GM18951 (cell line): ENCODE data around the gene PRKAR2B.
"Not testable (repeated sequence)": the region's sequence is repeated elsewhere in the genome, so short reads cannot be mapped to it uniquely, and the experiment has no call there.

Source experiments
- POLR2A ChIP-seq: IDR thresholded peaks from 4 replicates; pipeline ENCODE4 v1.6.1; 2011; ENCODE audit warnings: mild to moderate bottlenecking; ENCODE audit not compliant: insufficient read length, insufficient read depth; ENCODE audit errors: extremely low read depth
- in situ Hi-C: fragments of 300-500 bp; cut with MboI; formaldehyde crosslinking; loops from one replicate; pipeline ENCODE4 v1.12.0; 2022; ENCODE audit warnings: low sequenced_read_pairs, mixed read lengths, inconsistent platforms; ENCODE audit not compliant: unreplicated experiment

PRKAR2B gene

DNA sequence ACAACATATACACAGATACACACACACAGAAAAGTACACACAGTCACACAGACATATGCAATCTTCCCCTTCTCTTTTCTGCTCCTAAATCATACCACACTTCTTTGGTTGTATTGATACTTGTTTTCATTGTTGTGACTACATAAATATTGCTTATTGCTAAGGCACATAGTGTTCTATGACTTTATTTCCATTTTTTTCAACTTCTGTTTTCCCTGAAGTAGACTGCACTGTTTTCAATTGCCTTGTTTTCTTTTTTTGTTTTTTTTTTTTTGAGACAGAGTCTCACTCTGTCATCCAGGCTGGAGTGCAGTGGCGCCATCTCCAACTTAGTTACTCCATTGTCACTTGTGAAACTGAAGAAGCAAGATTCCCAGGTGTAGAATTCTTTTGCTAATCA is 10.0 kb upstream of the PRKAR2B start:
- no peak for TF ChIP-seq POLR2A
- in situ Hi-C loops, result no loop called here

DNA sequence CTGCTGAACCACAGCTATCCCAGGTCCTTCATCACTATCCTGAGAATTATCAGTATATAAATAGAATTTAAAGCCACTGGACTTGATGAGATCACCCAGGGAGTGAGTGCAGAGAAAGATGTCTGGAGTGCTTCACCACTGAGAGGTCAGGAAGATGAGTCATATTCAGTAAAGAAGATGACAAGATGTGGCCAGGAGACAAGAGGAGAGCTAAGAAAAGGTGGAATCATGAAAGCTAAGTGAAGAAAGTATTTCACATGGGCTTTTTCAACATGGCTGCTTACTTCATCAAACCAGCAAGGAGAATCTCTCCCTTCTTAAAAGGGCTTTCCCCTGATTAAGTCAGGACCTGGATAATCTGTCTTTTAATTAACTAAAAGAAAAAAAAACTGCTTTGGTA is 9.1 kb upstream of the PRKAR2B start:
- TF ChIP-seq POLR2A, result no peak
- in situ Hi-C loops, result no loop called here

DNA sequence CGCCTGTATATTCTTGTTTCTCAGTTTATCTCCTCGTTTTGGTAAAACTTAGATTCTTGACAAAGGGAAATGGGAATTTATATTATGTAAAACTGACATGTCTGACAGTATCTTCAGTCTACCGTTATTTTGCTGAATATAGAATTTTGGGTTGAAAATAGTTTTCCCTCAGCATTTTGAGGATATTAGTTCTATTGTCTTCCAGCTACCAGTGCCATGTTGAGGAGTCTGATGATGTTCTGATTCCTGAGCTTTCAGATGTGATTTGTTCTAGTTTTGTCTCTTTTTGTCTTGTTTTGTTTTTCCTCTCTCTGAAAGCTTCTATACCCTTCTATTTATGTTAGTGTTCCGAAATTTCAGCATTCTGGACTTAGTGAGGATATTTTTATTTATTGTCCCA is 8.0 kb upstream of the PRKAR2B start:
- no peak for TF ChIP-seq POLR2A
- in situ Hi-C loops, result no loop called here

DNA sequence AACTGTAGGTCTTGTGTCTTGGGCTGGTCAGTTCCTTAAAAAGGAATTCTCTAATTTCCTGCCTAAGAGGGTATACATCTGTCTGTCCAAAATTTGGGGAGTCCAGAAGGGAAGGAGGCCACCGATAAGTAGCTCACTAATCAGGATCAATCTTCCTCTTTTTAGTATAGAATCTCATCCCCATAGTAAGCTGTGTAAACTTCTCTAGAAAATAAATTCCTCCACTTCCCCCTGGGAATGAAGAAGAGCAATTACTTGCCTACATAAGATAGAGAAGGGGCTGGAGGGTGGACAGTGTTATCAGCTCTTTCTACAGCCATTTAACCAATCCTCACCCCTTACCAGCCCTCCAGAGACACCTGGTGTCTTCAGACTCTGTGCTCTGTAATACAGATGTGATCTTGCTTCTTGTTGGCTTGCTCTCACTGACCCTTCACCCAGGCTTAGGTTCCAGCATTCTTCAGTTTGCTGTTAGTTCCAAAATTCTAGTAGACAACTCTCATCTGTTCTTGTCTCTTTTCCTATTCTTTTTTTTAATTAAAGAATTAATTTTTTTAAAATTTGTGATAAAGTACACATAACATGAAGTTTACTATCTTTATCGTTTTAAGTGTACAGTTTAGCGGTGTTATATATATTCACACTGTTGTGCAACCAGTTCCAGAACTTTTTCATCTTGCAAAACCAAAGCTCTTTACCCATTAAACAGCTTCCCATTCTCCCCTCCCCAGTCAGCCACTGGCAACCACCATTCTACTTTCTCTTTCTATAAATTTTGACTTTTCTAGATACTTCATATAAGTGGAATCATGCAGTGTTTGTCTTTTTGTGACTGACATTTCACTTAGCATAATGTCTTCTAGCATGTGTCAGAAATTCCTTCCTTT is 6.5 kb upstream of the PRKAR2B start:
- no peak for TF ChIP-seq POLR2A

GRCh38 chr7:107039199-107039900 is 5.2 kb upstream of the PRKAR2B start:
- in situ Hi-C loops, result no loop called here
- no peak for TF ChIP-seq POLR2A

More for the DNA sequence above, 6.5 kb upstream of the PRKAR2B start:
- in situ Hi-C loops, result no loop called here

DNA sequence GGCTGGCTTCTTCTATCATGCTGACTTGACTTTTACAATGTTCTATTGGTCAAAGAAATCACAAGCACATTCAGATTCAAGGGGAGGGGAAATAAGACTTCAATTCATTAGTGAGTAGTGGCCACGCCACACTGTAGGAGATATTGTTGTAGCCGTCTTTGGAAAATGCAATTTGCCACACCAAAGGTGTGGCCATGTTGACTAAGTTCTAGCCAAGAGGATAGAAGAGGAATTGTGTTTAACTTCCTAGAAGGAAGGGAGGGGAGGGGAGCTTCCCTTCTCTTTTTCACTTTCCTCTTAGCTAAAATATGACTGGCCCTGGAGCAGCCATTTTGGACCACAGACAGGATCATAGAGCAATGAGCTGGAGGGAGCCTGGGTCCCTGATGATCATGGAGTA is 3.4 kb upstream of the PRKAR2B start:
- in situ Hi-C loops, result no loop called here
- TF ChIP-seq POLR2A, result no peak

GRCh38 chr7:107041764-107042163 is 2.7 kb upstream of the PRKAR2B start:
- in situ Hi-C loops, result not testable (repeated sequence)

GRCh38 chr7:107042326-107042910 is 2.1 kb upstream of the PRKAR2B start:
- in situ Hi-C loops, result not testable (repeated sequence)

GRCh38 chr7:107043491-107043890 is 1.0 kb upstream of the PRKAR2B start:
- in situ Hi-C loops, result no loop called here
- no peak for TF ChIP-seq POLR2A

- TF ChIP-seq POLR2A, result no peak
- in situ Hi-C loops, result no loop called here
Observed at GRCh38 chr7:107043921-107044346, 571 bp upstream of the PRKAR2B start.

DNA sequence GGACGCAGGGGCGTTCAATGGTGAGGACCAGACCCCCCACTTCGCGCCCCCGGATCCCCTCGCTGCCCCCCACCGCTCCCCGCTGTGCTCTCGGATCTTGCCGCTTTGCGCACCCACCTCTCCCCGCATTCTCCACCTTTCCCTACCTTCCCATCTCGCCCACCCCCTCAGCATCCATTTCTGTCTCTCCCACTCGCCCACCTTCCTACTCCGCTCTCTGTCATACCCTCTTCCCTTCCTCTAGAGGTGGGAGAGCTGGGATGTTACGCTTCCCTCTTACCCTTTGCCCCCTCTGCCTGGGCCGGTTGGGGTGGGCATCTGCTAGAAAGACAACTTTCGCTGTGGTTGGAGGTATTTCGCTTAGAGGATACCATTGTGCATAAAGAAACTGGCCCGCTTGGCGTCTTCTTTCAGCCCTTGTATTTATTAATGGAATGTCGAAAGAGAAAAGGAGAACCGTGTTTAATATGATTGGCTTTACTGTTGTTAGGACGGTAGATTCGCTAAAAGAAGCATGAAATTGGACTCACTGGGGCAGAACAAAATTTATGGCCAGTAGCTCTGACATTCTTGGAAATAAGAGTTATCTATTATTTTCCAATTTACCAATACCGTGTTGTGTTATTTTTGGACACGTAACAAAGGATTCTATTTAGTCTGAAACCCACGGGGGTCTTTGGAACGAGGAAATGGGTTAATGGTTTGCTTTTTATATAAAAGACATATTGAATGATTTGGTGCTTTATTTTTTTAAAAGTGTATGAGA is 873 bp downstream of the PRKAR2B start:
- no peak for TF ChIP-seq POLR2A
- in situ Hi-C loops, result no loop called here

- in situ Hi-C loops, result no loop called here
- TF ChIP-seq POLR2A, result no peak
Observed at GRCh38 chr7:107045980-107046379, 1.5 kb downstream of the PRKAR2B start.
